ENCODE results near the gene FOXN1.

The FOXN1 gene

GRCh38 chr17:28478712-28479615 lies 27.2 kb upstream of the FOXN1 start:
- DNase-seq: no peak

- no peak for DNase-seq
Measured at GRCh38 chr17:28480278-28480677, 25.9 kb upstream of the FOXN1 start.

- no peak for DNase-seq
Measured at GRCh38 chr17:28480799-28481571, 25.2 kb upstream of the FOXN1 start.

GRCh38 chr17:28482551-28483199 lies 23.5 kb upstream of the FOXN1 start:
- no peak for DNase-seq

- no peak for DNase-seq
Measured at GRCh38 chr17:28484296-28484695, 21.9 kb upstream of the FOXN1 start.

- DNase-seq: no peak
Measured at GRCh38 chr17:28485049-28485448, 21.1 kb upstream of the FOXN1 start.

- DNase-seq: no peak
Measured at GRCh38 chr17:28487881-28488532, 18.1 kb upstream of the FOXN1 start.

- DNase-seq: no peak
Measured at GRCh38 chr17:28488533-28489276, 17.4 kb upstream of the FOXN1 start.

- no peak for DNase-seq
Measured at GRCh38 chr17:28491286-28491685, 14.9 kb upstream of the FOXN1 start.

GRCh38 chr17:28491860-28492259 lies 14.3 kb upstream of the FOXN1 start:
- DNase-seq: no peak

GRCh38 chr17:28492352-28493310 lies 13.5 kb upstream of the FOXN1 start:
- no peak for DNase-seq

GRCh38 chr17:28493460-28493859 lies 12.7 kb upstream of the FOXN1 start:
- DNase-seq: no peak

- peak; percentile 22 for DNase-seq
Measured at GRCh38 chr17:28494445-28495188, 11.5 kb upstream of the FOXN1 start.

GRCh38 chr17:28495635-28496034 lies 10.5 kb upstream of the FOXN1 start:
- DNase-seq: no peak

GRCh38 chr17:28497931-28498330 lies 8.2 kb upstream of the FOXN1 start:
- no peak for DNase-seq

GRCh38 chr17:28498652-28499363 lies 7.3 kb upstream of the FOXN1 start:
- DNase-seq: no peak

- no peak for DNase-seq
Measured at GRCh38 chr17:28499364-28499664, 6.8 kb upstream of the FOXN1 start.

- DNase-seq: no peak
Measured at GRCh38 chr17:28499684-28500357, 6.3 kb upstream of the FOXN1 start.

- no peak for DNase-seq
Measured at GRCh38 chr17:28500712-28501379, 5.3 kb upstream of the FOXN1 start.
